Smooth muscle cell (in vitro differentiated cells): ENCODE results near the gene HTRA2. TPM values are rescaled to one million over a fixed set of nuclear protein-coding genes. Genes with fewer than 3 reads are reported as not detected.
"Not testable (repeated sequence)": the region's sequence is repeated elsewhere in the genome, so short reads cannot be mapped to it uniquely, and the experiment has no call there.

ENCODE experiments used
- DNase-seq: peaks from one replicate; lab custom pipeline; 2025; ENCODE audit not compliant: unreplicated experiment; lab: John Stamatoyannopoulos, UW
- H2AFZ ChIP-seq: fragments of 200-600 bp; sonication (generic); 2 replicates; pipeline ENCODE4 v1.6.0; 2016; ENCODE audit warnings: antibody characterized with exemption, low read depth, mild to moderate bottlenecking
- H3F3A ChIP-seq: fragments of 200-600 bp; sonication (generic); 2 replicates; pipeline ENCODE4 v1.6.0; 2017; ENCODE audit warnings: antibody characterized with exemption, low read depth
- H3K27ac ChIP-seq: fragments of 200-600 bp; sonication (generic); 2 replicates; pipeline ENCODE4 v1.5.1; 2016; ENCODE audit warnings: low read depth, mild to moderate bottlenecking
- H3K27me3 ChIP-seq: fragments of 200-600 bp; sonication (generic); 2 replicates; pipeline ENCODE4 v1.6.1; 2016; ENCODE audit warnings: low read depth, mild to moderate bottlenecking
- H3K36me3 ChIP-seq: fragments of 200-600 bp; sonication (generic); 2 replicates; pipeline ENCODE4 v1.5.1; 2016; ENCODE audit warnings: low read depth
- H3K4me1 ChIP-seq: fragments of 200-600 bp; sonication (generic); 2 replicates; pipeline ENCODE4 v1.5.1; 2016; ENCODE audit warnings: low read depth
- H3K4me2 ChIP-seq: fragments of 200-600 bp; sonication (generic); 2 replicates; pipeline ENCODE4 v1.6.0; 2016; ENCODE audit warnings: mild to moderate bottlenecking
- H3K4me3 ChIP-seq: fragments of 200-600 bp; sonication (generic); 2 replicates; pipeline ENCODE4 v1.5.1; 2016; ENCODE audit warnings: mild to moderate bottlenecking
- H3K79me2 ChIP-seq: fragments of 200-600 bp; sonication (generic); 2 replicates; pipeline ENCODE4 v1.6.0; 2016; ENCODE audit warnings: low read depth, mild to moderate bottlenecking
- H3K9ac ChIP-seq: fragments of 200-600 bp; sonication (generic); 2 replicates; pipeline ENCODE4 v1.6.0; 2016; ENCODE audit warnings: low read depth
- H3K9me3 ChIP-seq: fragments of 200-600 bp; sonication (generic); replicated peaks from 2 replicates; pipeline ENCODE4 v1.5.1; 2016; ENCODE audit warnings: low read depth
- H4K20me1 ChIP-seq: fragments of 200-600 bp; sonication (generic); 2 replicates; pipeline ENCODE4 v1.6.0; 2016; ENCODE audit warnings: low read depth
- WGBS: methylation state at CpG from one replicate; pipeline ENCODE4 v1.1.7; 2016; ENCODE audit warnings: low lambda C conversion rate; 5-methylcytosine and 5-hydroxymethylcytosine counted together
- polyA plus RNA-seq: library from polyadenylated mRNA; unstranded; fragments of >200 nt; fragmentation: Nextera tagmentation; extraction: Ambion mirVana; gene quantifications from 2 replicates; pipeline ENCODE4 v1.2.1, GENCODE V29; 2016
- total RNA-seq: library from RNA; depleted of rRNA; stranded (reverse); fragments of >200 nt; gene quantifications from 2 replicates; pipeline ENCODE4 v1.2.3, GENCODE V29; 2014
- TF ChIP-seq, protein P1 (sequence below): fragments of 200-600 bp; sonication (generic); IDR thresholded peaks from 2 replicates; pipeline ENCODE4 v1.5.1; 2017; ENCODE audit warnings: borderline replicate concordance, mild to moderate bottlenecking, antibody characterized with exemption; ENCODE audit not compliant: insufficient read depth, poor library complexity, severe bottlenecking

Gene HTRA2
- total and polyA plus RNA-seq, 2 experiments from 2014 or later = 19.1 to 30.4 TPM

DNA sequence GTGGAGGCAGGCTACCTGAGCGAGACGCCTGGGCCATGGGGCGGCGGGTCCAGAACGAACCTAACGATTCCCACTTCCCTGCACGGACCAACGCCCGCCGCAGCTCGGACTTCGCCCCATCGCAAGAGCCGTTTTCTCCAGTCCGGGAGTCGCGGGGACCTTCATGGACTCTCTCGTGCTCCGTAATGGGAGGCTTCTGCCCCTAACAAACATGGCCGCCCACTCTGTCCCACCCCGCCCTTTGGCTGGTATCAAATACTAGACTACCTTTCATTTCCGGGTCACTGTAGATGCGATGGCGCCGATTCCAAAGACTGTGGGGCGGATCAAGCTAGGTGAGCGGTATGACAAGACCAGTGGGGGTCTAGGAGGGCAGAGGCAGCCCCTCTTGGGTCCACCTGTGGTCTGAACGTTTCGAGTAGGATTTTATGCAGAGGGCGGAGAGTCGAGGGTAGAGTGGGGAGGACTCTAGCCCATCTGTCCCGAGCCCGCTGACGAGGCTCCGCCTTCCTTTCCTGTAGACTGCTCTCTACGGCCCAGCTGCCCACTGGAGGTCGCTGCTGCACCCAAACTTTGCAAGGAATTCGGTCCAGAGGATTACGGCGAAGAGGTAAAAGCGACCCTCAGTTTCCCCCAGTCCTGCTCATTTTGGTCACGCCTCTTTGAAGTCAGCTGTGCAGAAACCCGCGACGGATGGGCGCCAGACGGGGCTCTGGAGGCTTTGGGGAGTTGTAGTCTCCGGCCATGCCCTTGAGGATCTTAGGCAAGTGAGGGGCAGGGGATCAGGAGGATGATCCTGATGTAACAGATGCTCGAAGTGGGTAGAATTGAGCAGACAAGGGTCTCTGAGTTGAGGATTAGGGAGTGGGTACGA lies 46.7 kb upstream of the HTRA2 start, which contains the start of the genes CCDC142 and TTC31:
TSS of gene CCDC142 (minus strand) at position 198 of the 874 bp plus-strand sequence. CDS start at position 37, 161 bp downstream.
TSS of gene TTC31 (plus strand) at position 281 of the 874 bp plus-strand sequence. CDS start at position 296, 15 bp downstream.
- peaks cover 47% of the 10 kb centered on the region for H3K79me2 ChIP-seq
- H4K20me1 ChIP-seq = no peaks in the 10 kb centered on the region
- peak; percentile 90 for DNase-seq

DNA sequence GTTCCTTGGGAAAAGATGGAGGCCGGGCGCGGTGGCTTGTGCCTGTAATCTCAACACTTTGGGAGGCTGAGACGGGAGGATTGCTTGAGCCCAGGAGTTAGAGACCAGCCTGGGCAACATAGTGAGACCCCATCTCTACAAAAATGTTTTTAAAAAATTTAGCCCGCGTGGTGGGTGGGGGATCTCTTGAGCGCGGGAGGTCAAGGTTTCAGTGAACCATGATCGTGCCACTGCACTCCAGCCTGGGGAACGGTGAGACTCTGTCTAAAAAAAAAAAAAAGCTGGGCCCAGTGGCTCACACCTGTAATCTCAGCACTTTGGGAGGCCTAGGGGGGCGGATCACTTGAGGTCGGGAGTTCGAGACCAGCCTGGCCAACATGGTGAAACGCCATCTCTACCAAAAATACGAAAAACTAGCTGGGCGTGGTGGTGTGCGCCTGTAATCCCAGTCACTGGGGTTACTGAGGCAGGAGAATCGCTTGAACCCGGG lies 46.0 kb upstream of the HTRA2 start:
- not testable (repeated sequence) for H3K27me3 ChIP-seq, H3K27ac ChIP-seq, H4K20me1 ChIP-seq, H3K36me3 ChIP-seq, H3F3A ChIP-seq, H3K9me3 ChIP-seq, DNase-seq
- peak overlapping the region; percentile 86 for H2AFZ ChIP-seq
- peaks cover 18% of the 10 kb centered on the region for H3K4me1 ChIP-seq
- H3K4me2 ChIP-seq = peak overlapping the region; percentile 96
- peak overlapping the region; percentile 79 for H3K4me3 ChIP-seq
- H3K79me2 ChIP-seq = peaks cover 47% of the 10 kb centered on the region
- 94% methylated on average over 19 of the region's 19 CpGs for WGBS
- H3K9ac ChIP-seq = peak overlapping the region; percentile 42

More for the DNA sequence above, 46.7 kb upstream of the HTRA2 start, which contains the start of the genes CCDC142 and TTC31:
- Histone ChIP-seq H3K36me3 (no peaks in the 10 kb centered on the region), H3K27ac (peak within 1 kb of the TSS; percentile 20), H3F3A (no peaks in the 10 kb centered on the region), H2AFZ (peak within 1 kb of the TSS; percentile 86), H3K9me3 (no peaks in the 10 kb centered on the region), H3K4me3 (peak within 1 kb of the TSS; percentile 79), H3K4me1 (peaks cover 18% of the 10 kb centered on the region), H3K4me2 (peak within 1 kb of the TSS; percentile 96), H3K27me3 (no peaks in the 10 kb centered on the region), H3K9ac (peak within 1 kb of the TSS; percentile 42)
- WGBS = 3% methylated on average over 50 of the region's 50 CpGs
- TF ChIP-seq, protein P1, sequence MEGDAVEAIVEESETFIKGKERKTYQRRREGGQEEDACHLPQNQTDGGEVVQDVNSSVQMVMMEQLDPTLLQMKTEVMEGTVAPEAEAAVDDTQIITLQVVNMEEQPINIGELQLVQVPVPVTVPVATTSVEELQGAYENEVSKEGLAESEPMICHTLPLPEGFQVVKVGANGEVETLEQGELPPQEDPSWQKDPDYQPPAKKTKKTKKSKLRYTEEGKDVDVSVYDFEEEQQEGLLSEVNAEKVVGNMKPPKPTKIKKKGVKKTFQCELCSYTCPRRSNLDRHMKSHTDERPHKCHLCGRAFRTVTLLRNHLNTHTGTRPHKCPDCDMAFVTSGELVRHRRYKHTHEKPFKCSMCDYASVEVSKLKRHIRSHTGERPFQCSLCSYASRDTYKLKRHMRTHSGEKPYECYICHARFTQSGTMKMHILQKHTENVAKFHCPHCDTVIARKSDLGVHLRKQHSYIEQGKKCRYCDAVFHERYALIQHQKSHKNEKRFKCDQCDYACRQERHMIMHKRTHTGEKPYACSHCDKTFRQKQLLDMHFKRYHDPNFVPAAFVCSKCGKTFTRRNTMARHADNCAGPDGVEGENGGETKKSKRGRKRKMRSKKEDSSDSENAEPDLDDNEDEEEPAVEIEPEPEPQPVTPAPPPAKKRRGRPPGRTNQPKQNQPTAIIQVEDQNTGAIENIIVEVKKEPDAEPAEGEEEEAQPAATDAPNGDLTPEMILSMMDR = peak; percentile 84

- Histone ChIP-seq H3K79me2 (peaks cover 30% of the 10 kb centered on the region), H2AFZ (no peak overlapping the region), H3K27ac (no peak overlapping the region), H3K4me1 (peaks cover 15% of the 10 kb centered on the region), H3F3A (no peaks in the 10 kb centered on the region), H3K4me3 (no peak overlapping the region), H3K36me3 (no peaks in the 10 kb centered on the region), H3K9me3 (no peaks in the 10 kb centered on the region), H3K9ac (no peak overlapping the region), H3K27me3 (no peaks in the 10 kb centered on the region), H3K4me2 (no peak overlapping the region), H4K20me1 (no peaks in the 10 kb centered on the region)
- TF ChIP-seq, protein P1 = no peak
- WGBS = 100% methylated on average over 2 of the region's 2 CpGs
- DNase-seq = no peak
Measured at GRCh38 chr2:74486141-74486540, 43.6 kb upstream of the HTRA2 start.

DNA sequence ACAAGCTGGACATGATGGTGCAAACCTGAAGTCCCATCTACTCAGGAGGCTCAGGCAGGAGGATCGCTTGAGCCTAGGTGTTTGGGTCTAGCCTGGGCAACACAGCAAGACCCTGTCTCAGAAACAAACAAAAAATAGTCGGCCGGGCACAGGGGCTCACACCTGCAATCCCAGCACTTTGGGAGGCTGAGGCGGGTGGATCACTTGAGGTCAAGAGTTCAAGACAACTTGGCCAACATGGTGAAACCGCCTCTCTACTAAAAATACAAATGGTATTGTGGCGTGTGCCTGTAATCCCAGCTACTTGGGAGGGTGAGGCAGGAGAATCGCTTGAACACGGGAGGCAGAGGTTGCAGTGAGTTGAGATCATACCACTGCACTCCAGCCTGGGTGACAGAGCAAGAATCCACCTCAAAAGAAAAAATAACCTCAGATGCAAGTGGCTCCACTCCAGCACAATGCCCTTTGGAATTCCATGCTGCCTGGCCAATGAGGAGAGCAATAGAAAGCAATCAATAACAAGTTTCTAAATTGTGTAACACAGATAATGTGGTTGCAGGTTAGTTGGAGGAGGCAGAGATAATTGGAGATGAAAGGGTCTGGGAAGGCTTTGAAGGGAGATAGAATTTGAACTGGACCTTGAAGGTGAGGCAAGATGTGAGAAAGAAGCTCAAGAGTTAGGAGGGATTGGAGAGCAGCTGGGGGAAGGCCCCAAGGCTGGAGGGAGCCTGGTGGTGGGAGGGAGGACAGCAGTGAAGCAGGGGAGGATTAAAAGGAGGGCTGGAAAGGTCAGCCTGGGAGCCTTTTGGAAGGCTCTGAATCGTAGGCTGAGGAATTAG lies 40.9 kb upstream of the HTRA2 start:
- Histone ChIP-seq H3K9ac (no peak overlapping the region), H3K27ac (no peak overlapping the region), H3K4me1 (no peaks in the 10 kb centered on the region), H4K20me1 (no peaks in the 10 kb centered on the region), H3F3A (no peaks in the 10 kb centered on the region), H3K27me3 (no peaks in the 10 kb centered on the region), H3K4me2 (no peak overlapping the region), H3K36me3 (no peaks in the 10 kb centered on the region), H3K9me3 (no peaks in the 10 kb centered on the region), H2AFZ (no peak overlapping the region), H3K4me3 (no peak overlapping the region), H3K79me2 (peaks cover 12% of the 10 kb centered on the region)
- TF ChIP-seq, protein P1 = no peak
- no peak for DNase-seq
- 92% methylated on average over 9 of the region's 9 CpGs for WGBS
